H9 (cell line): ENCODE data around the gene DISC1. TPM values are rescaled to one million over a fixed set of nuclear protein-coding genes. Genes with fewer than 3 reads are reported as not detected.

Experiments used
- DNase-seq: peaks from one replicate; pipeline ENCODE4 v3.0.0-alpha.2; 2017
- H2AFZ ChIP-seq: one replicate; pipeline ENCODE4 v1.6.1; 2013; ENCODE audit warnings: mild to moderate bottlenecking, low read length, control low read depth, moderate library complexity
- H2AK5ac ChIP-seq: 2 replicates; pipeline ENCODE4 v1.6.1; 2013; ENCODE audit warnings: low read length, control low read depth, mixed read lengths; ENCODE audit not compliant: insufficient read length
- H2BK120ac ChIP-seq: one replicate; pipeline ENCODE4 v1.6.1; 2013; ENCODE audit warnings: low read depth, mild to moderate bottlenecking, low read length, control low read depth, inconsistent platforms; ENCODE audit not compliant: poor library complexity, severe bottlenecking
- H2BK12ac ChIP-seq: 2 replicates; pipeline ENCODE4 v1.6.1; 2013; ENCODE audit warnings: low read length, control low read depth, mixed read lengths, low read depth; ENCODE audit not compliant: insufficient read length
- H2BK15ac ChIP-seq: 2 replicates; pipeline ENCODE4 v1.6.1; 2013; ENCODE audit warnings: low read depth, low read length, control low read depth
- H2BK20ac ChIP-seq: one replicate; pipeline ENCODE4 v1.6.1; 2013; ENCODE audit warnings: low read depth, mild to moderate bottlenecking, low read length, control low read depth, inconsistent platforms; ENCODE audit not compliant: poor library complexity, severe bottlenecking
- H2BK5ac ChIP-seq: 2 replicates; pipeline ENCODE4 v1.6.1; 2013; ENCODE audit warnings: low read length, control low read depth, mixed read lengths; ENCODE audit not compliant: insufficient read length
- H3K14ac ChIP-seq: 2 replicates; pipeline ENCODE4 v1.6.1; 2013; ENCODE audit warnings: low read length, control low read depth; ENCODE audit not compliant: insufficient read depth
- H3K18ac ChIP-seq: 2 replicates; pipeline ENCODE4 v1.6.1; 2013; ENCODE audit warnings: low read depth, mild to moderate bottlenecking, mixed read lengths, low read length, control low read depth; ENCODE audit not compliant: insufficient read length
- H3K23ac ChIP-seq: 2 replicates; pipeline ENCODE4 v1.6.1; 2013; ENCODE audit warnings: low read length, control low read depth, mixed read lengths, low read depth; ENCODE audit not compliant: insufficient read length
- H3K23me2 ChIP-seq: 2 replicates; pipeline ENCODE4 v1.6.1; 2013; ENCODE audit warnings: low read depth, mild to moderate bottlenecking, mixed read lengths, low read length, control low read depth; ENCODE audit not compliant: insufficient read length, poor library complexity, severe bottlenecking
- H3K27ac ChIP-seq: 2 replicates; pipeline ENCODE4 v1.5.1; 2013; ENCODE audit warnings: low read length, control low read depth, mixed read lengths, low read depth; ENCODE audit not compliant: insufficient read length
- H3K27me3 ChIP-seq: 2 replicates; pipeline ENCODE4 v1.6.1; 2013; ENCODE audit warnings: low read length, control low read depth, inconsistent platforms; ENCODE audit not compliant: insufficient read depth
- H3K4ac ChIP-seq: 2 replicates; pipeline ENCODE4 v1.6.1; 2013; ENCODE audit warnings: low read depth, mild to moderate bottlenecking, control low read depth, inconsistent platforms, low read length, moderate library complexity
- H3K4me1 ChIP-seq: 2 replicates; pipeline ENCODE4 v1.6.1; 2013; ENCODE audit warnings: low read length, control low read depth, inconsistent platforms; ENCODE audit not compliant: insufficient read depth
- H3K4me2 ChIP-seq: 2 replicates; pipeline ENCODE4 v1.6.1; 2013; ENCODE audit warnings: low read length, control low read depth, mixed read lengths; ENCODE audit not compliant: insufficient read length, insufficient read depth
- H3K56ac ChIP-seq: 2 replicates; pipeline ENCODE4 v1.6.1; 2013; ENCODE audit warnings: low read depth, mild to moderate bottlenecking, mixed read lengths, low read length, control low read depth; ENCODE audit not compliant: insufficient read length
- H3K79me1 ChIP-seq: 2 replicates; pipeline ENCODE4 v1.6.1; 2013; ENCODE audit warnings: low read depth, mild to moderate bottlenecking, moderate library complexity, low read length, control low read depth, inconsistent platforms; ENCODE audit not compliant: insufficient read depth, poor library complexity, severe bottlenecking
- H3K79me2 ChIP-seq: 2 replicates; pipeline ENCODE4 v1.6.1; 2013; ENCODE audit warnings: low read length, control low read depth, inconsistent platforms; ENCODE audit not compliant: insufficient read depth
- H3K9ac ChIP-seq: 2 replicates; pipeline ENCODE4 v1.6.1; 2013; ENCODE audit warnings: low read length, control low read depth, mixed read lengths; ENCODE audit not compliant: insufficient read length; ENCODE audit errors: extremely low read depth
- H3K9me3 ChIP-seq: one replicate; pipeline ENCODE4 v1.6.1; 2013; ENCODE audit warnings: low read depth, low read length, inconsistent platforms; ENCODE audit not compliant: control insufficient read depth
- H3T11ph ChIP-seq: one replicate; pipeline ENCODE4 v1.6.1; 2013; ENCODE audit warnings: mild to moderate bottlenecking, low read length, control low read depth, inconsistent platforms
- H4K20me1 ChIP-seq: one replicate; pipeline ENCODE4 v1.6.1; 2013; ENCODE audit not compliant: control insufficient read depth, insufficient read length, insufficient read depth
- H4K5ac ChIP-seq: 2 replicates; pipeline ENCODE4 v1.6.1; 2013; ENCODE audit warnings: low read depth, mild to moderate bottlenecking, mixed read lengths, low read length, control low read depth; ENCODE audit not compliant: insufficient read length
- H4K8ac ChIP-seq: replicated peaks from 2 replicates; pipeline ENCODE4 v1.6.1; 2013; ENCODE audit warnings: low read length, control low read depth, mixed read lengths, low read depth; ENCODE audit not compliant: insufficient read length
- H4K91ac ChIP-seq: 2 replicates; pipeline ENCODE4 v1.6.1; 2013; ENCODE audit warnings: low read depth, mild to moderate bottlenecking, moderate library complexity, mixed read lengths, low read length, control low read depth; ENCODE audit not compliant: insufficient read length
- H3K27ac Mint-ChIP-seq, 3 experiments: 2 replicates in 2 of 3; 3 replicates in 1 of 3; pipeline ENCODE4 v1.8.0; 2020 to 2021; ENCODE audit warnings: mixed read lengths in 3 of 3, mild to moderate bottlenecking in 1 of 3, moderate library complexity in 1 of 3
- H3K27me3 Mint-ChIP-seq: 2 replicates; pipeline ENCODE4 v1.8.0; 2021; ENCODE audit warnings: low read depth, mild to moderate bottlenecking, moderate library complexity, mixed read lengths
- H3K36me3 Mint-ChIP-seq, 3 experiments: 2 replicates in 2 of 3; 3 replicates in 1 of 3; pipeline ENCODE4 v1.8.0; 2020 to 2021; ENCODE audit warnings: low read depth in 3 of 3, mixed read lengths in 3 of 3; ENCODE audit not compliant: insufficient read depth in 1 of 3
- H3K4me1 Mint-ChIP-seq, 2 experiments: 2 replicates each; pipeline ENCODE4 v1.8.0; 2020; ENCODE audit warnings: mixed read lengths in 2 of 2
- H3K4me3 Mint-ChIP-seq, 2 experiments: 2 replicates in 1 of 2; 3 replicates in 1 of 2; pipeline ENCODE4 v1.8.0; 2020 to 2021; ENCODE audit warnings: mild to moderate bottlenecking in 2 of 2, mixed read lengths in 2 of 2, moderate library complexity in 1 of 2
- H3K9me3 Mint-ChIP-seq, 2 experiments: 2 replicates in 1 of 2; 3 replicates in 1 of 2; pipeline ENCODE4 v1.8.0; 2020; ENCODE audit warnings: mild to moderate bottlenecking in 2 of 2, mixed read lengths in 2 of 2, moderate library complexity in 1 of 2
- CTCF ChIP-seq: fragments of 200-600 bp; sonication (generic); conservative IDR thresholded peaks from 3 replicates; pipeline ENCODE4 v1.8.0; 2021; ENCODE audit warnings: antibody characterized with exemption, mild to moderate bottlenecking
- WGBS: extraction: QIAGEN DNeasy Blood & Tissue Kit; methylation state at CpG from one replicate; pipeline ENCODE4 v1.1.7; 2013; ENCODE audit warnings: missing lambda C conversion rate, low lambda C conversion rate, mixed read lengths; ENCODE audit not compliant: insufficient read length; ENCODE audit errors: extremely low coverage; 5-methylcytosine and 5-hydroxymethylcytosine counted together
- total RNA-seq: library from RNA; stranded (reverse); gene quantifications from 2 replicates; pipeline ENCODE4 v1.2.1, GENCODE V29; 2021

DISC1 gene
- total RNA-seq, 1 experiment from 2014 or later, result 2.5 TPM

DNA sequence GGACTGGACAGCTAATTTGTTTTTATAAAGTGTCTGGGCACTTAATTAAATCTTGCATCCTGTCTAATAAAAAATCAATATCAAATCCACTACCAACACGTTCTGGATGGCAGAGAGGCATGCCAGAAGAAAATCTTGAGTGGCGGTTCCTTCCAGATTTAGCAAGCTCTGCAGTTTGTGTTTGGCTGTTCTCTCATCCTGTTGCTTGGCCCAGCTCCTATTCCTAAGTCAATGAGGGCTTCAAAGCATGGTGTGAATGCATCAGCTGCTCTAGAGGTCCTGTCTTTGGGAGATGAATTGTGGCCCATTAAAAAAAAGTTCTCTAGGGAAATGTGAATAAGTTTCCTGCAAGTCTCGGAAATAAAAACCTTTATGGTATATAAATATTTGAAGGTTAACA is 90.3 kb downstream of the DISC1 start:
- Mint-ChIP-seq H3K27me3 (peaks cover 3% of the 10 kb centered on the region), H3K9me3 (no peaks in the 10 kb centered on the region)
- WGBS, result no CpG with 5 or more reads among the region's 3 CpGs

More for the DNA sequence above, 90.3 kb downstream of the DISC1 start:
- Histone ChIP-seq H2AFZ (no peak overlapping the region), H3K14ac (no peak overlapping the region), H2AK5ac (no peak overlapping the region), H3K18ac (no peak overlapping the region), H2BK12ac (no peak overlapping the region), H3K56ac (no peak overlapping the region), H3T11ph (no peak overlapping the region), H2BK20ac (no peak overlapping the region), H4K20me1 (no peaks in the 10 kb centered on the region), H3K27me3 (no peaks in the 10 kb centered on the region), H3K9ac (no peak overlapping the region), H2BK5ac (no peak overlapping the region), H3K4me1 (no peaks in the 10 kb centered on the region), H4K91ac (no peak overlapping the region), H4K5ac (no peak overlapping the region), H3K79me1 (no peaks in the 10 kb centered on the region), H3K4me2 (no peak overlapping the region), H3K79me2 (no peaks in the 10 kb centered on the region), H3K27ac (no peak overlapping the region), H3K23ac (no peak overlapping the region), H2BK120ac (no peak overlapping the region), H2BK15ac (no peak overlapping the region), H3K23me2 (no peaks in the 10 kb centered on the region), H4K8ac (no peak overlapping the region), H3K4ac (no peak overlapping the region), H3K9me3 (no peaks in the 10 kb centered on the region)
- DNase-seq, result no peak
- Mint-ChIP-seq H3K36me3 (no peaks in the 10 kb centered on the region), H3K4me3 (no peak overlapping the region), H3K4me1 (peaks cover 3% of the 10 kb centered on the region in 2 experiments), H3K27ac (peak overlapping the region in 1 of 3 experiments; percentile 45; a peak in 1 of 7 replicates)
- no peak for TF ChIP-seq CTCF
